ENCODE results near the gene TCF4. TPM values are rescaled to one million over a fixed set of nuclear protein-coding genes. Genes with fewer than 3 reads are reported as not detected.

TCF4 gene
- total and polyA plus RNA-seq, 7 experiments from 2014 or later, result 0.94 to 21.8 (median 2.6) TPM

- H3K9me3 Mint-ChIP-seq, result peaks cover 0 to 9% (median 0%) of the 10 kb centered on the region in 11 donors
- Histone ChIP-seq H3K4me3 (ENCODE audit: low read length) (no peak overlapping the region), H3K36me3 (ENCODE audit: control insufficient read depth in 2 of 3, insufficient read depth in 3 of 3, low read length in 3 of 3) (no peaks in the 10 kb centered on the region), H3K27me3 (ENCODE audit: control insufficient read depth in 2 of 2, insufficient read depth in 2 of 2, low read length in 2 of 2) (no peaks in the 10 kb centered on the region), H3K4me1 (ENCODE audit: control insufficient read depth in 2 of 2, insufficient read depth in 2 of 2, low read length in 2 of 2) (no peaks in the 10 kb centered on the region), H3K9me3 (ENCODE audit: control insufficient read depth in 2 of 3, low read length in 3 of 3) (no peaks in the 10 kb centered on the region), H3K27ac (ENCODE audit: low read depth, low read length) (no peak overlapping the region)
- ChIA-PET CTCF (no interaction called here), POLR2A (no interaction called here)
- no peak overlapping the region for H3K4me3 Mint-ChIP-seq
- peaks cover 3 to 22% (median 9%) of the 10 kb centered on the region in 5 donors for H3K27me3 Mint-ChIP-seq
- H3K4me1 Mint-ChIP-seq, result peaks cover 0 to 1% (median 0%) of the 10 kb centered on the region in 7 donors
- ATAC-seq, result no peak
- no peak overlapping the region for H3K27ac Mint-ChIP-seq
- DNase-seq, result no peak
- no peaks in the 10 kb centered on the region for H3K36me3 Mint-ChIP-seq
- intact Hi-C loops (cut with micrococcal nuclease), result no loop called here
These were observed 238.3 kb downstream of the TCF4 start for GRCh38 chr18:55349685-55350084.

- Histone ChIP-seq H3K9me3 (ENCODE audit: control insufficient read depth in 2 of 3, low read length in 3 of 3) (no peaks in the 10 kb centered on the region), H3K27ac (ENCODE audit: low read depth, low read length) (no peak overlapping the region), H3K27me3 (ENCODE audit: control insufficient read depth in 2 of 2, insufficient read depth in 2 of 2, low read length in 2 of 2) (no peaks in the 10 kb centered on the region), H3K4me3 (ENCODE audit: low read length) (no peak overlapping the region), H3K4me1 (ENCODE audit: control insufficient read depth in 2 of 2, insufficient read depth in 2 of 2, low read length in 2 of 2) (no peaks in the 10 kb centered on the region), H3K36me3 (ENCODE audit: control insufficient read depth in 2 of 3, insufficient read depth in 3 of 3, low read length in 3 of 3) (no peaks in the 10 kb centered on the region)
- no peak for DNase-seq
- ChIA-PET CTCF (no interaction called here), POLR2A (no interaction called here)
- Mint-ChIP-seq H3K36me3 (no peaks in the 10 kb centered on the region), H3K27me3 (peaks cover 0 to 11% (median 4%) of the 10 kb centered on the region in 5 donors), H3K9me3 (peaks cover 0 to 9% (median 0%) of the 10 kb centered on the region in 11 donors), H3K4me1 (no peaks in the 10 kb centered on the region), H3K4me3 (no peak overlapping the region), H3K27ac (no peak overlapping the region)
- ATAC-seq, result no peak
- intact Hi-C loops (cut with micrococcal nuclease), result no loop called here
These were observed 240.8 kb downstream of the TCF4 start for GRCh38 chr18:55346961-55347740.

GRCh38 chr18:55346387-55346786, 241.6 kb downstream of the TCF4 start:
- no peak overlapping the region for H3K27ac ChIP-seq (ENCODE audit: low read depth, low read length)
- Mint-ChIP-seq H3K27ac (no peak overlapping the region), H3K27me3 (peaks cover 0 to 10% (median 4%) of the 10 kb centered on the region in 5 donors), H3K36me3 (no peaks in the 10 kb centered on the region), H3K4me3 (no peak overlapping the region), H3K9me3 (peaks cover 0 to 8% (median 0%) of the 10 kb centered on the region in 11 donors), H3K4me1 (no peaks in the 10 kb centered on the region)
- intact Hi-C loops (cut with micrococcal nuclease), result no loop called here
- no peak overlapping the region for H3K4me3 ChIP-seq (ENCODE audit: low read length)
- H3K27me3 ChIP-seq (ENCODE audit: control insufficient read depth in 2 of 2, insufficient read depth in 2 of 2, low read length in 2 of 2), result no peaks in the 10 kb centered on the region
- H3K4me1 ChIP-seq (ENCODE audit: control insufficient read depth in 2 of 2, insufficient read depth in 2 of 2, low read length in 2 of 2), result no peaks in the 10 kb centered on the region
- POLR2A ChIA-PET, result no interaction called here
- H3K9me3 ChIP-seq (ENCODE audit: control insufficient read depth in 2 of 3, low read length in 3 of 3), result no peaks in the 10 kb centered on the region
- DNase-seq (no peak), ATAC-seq (no peak)
- CTCF ChIA-PET, result no interaction called here
- H3K36me3 ChIP-seq (ENCODE audit: control insufficient read depth in 2 of 3, insufficient read depth in 3 of 3, low read length in 3 of 3), result no peaks in the 10 kb centered on the region

- Histone ChIP-seq H3K4me3 (ENCODE audit: low read length) (no peak overlapping the region), H3K27ac (ENCODE audit: low read depth, low read length) (no peak overlapping the region), H3K36me3 (ENCODE audit: control insufficient read depth in 2 of 3, insufficient read depth in 3 of 3, low read length in 3 of 3) (no peaks in the 10 kb centered on the region), H3K9me3 (ENCODE audit: control insufficient read depth in 2 of 3, low read length in 3 of 3) (no peaks in the 10 kb centered on the region), H3K27me3 (ENCODE audit: control insufficient read depth in 2 of 2, insufficient read depth in 2 of 2, low read length in 2 of 2) (no peaks in the 10 kb centered on the region), H3K4me1 (ENCODE audit: control insufficient read depth in 2 of 2, insufficient read depth in 2 of 2, low read length in 2 of 2) (no peaks in the 10 kb centered on the region)
- H3K4me3 Mint-ChIP-seq, result no peak overlapping the region
- no peaks in the 10 kb centered on the region for H3K4me1 Mint-ChIP-seq
- H3K27me3 Mint-ChIP-seq, result peaks cover 0 to 7% (median 4%) of the 10 kb centered on the region in 5 donors
- ChIA-PET POLR2A (no interaction called here), CTCF (no interaction called here)
- no peak overlapping the region for H3K27ac Mint-ChIP-seq
- no peaks in the 10 kb centered on the region for H3K36me3 Mint-ChIP-seq
- peaks cover 0 to 6% (median 0%) of the 10 kb centered on the region in 11 donors for H3K9me3 Mint-ChIP-seq
- ATAC-seq (no peak), DNase-seq (no peak)
- intact Hi-C loops (cut with micrococcal nuclease), result no loop called here
These were observed 242.7 kb downstream of the TCF4 start for GRCh38 chr18:55345103-55345950.

DNA sequence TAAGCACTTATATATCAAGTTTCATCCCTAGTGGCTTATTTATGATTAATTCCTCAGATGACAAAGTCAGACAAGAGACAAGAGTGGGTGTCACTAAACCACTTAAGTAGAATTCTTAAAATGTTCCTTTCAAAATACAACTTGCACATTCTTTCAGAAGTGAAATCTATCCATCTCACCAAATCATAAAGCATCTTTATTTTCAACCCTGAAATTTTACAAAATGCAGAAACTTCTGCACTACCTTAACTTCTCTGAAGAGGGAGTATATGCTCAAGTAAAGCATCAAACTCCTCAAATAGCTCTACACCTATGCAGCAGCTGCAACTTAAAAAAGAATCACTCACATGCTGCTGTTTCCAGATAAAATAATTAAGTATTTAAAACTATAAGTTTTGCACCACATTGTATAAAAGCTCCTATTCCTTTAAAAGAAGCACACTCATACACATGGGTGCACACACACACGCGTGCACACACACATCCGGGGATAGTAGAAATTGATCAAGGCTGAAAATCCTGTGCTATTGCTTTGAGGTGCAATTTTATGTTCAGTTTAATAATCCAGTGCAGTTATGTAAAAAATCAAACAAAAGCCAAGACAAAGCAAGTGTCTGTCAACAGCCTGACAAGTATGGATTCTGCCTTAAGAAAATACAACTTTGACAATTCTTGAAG, 244.5 kb downstream of the TCF4 start:
- no peaks in the 10 kb centered on the region for H3K36me3 Mint-ChIP-seq
- H3K4me3 Mint-ChIP-seq, result no peak overlapping the region
- H3K9me3 ChIP-seq (ENCODE audit: control insufficient read depth in 2 of 3, low read length in 3 of 3), result no peaks in the 10 kb centered on the region
- no peaks in the 10 kb centered on the region for H3K4me1 ChIP-seq (ENCODE audit: control insufficient read depth in 2 of 2, insufficient read depth in 2 of 2, low read length in 2 of 2)
- H3K4me1 Mint-ChIP-seq, result no peaks in the 10 kb centered on the region
- H3K36me3 ChIP-seq (ENCODE audit: control insufficient read depth in 2 of 3, insufficient read depth in 3 of 3, low read length in 3 of 3), result no peaks in the 10 kb centered on the region
- H3K9me3 Mint-ChIP-seq, result no peaks in the 10 kb centered on the region
- no peak for ATAC-seq
- no peak overlapping the region for H3K27ac ChIP-seq (ENCODE audit: low read depth, low read length)
- POLR2A ChIA-PET, result no interaction called here
- H3K27me3 Mint-ChIP-seq, result peaks cover 0 to 6% (median 0%) of the 10 kb centered on the region in 5 donors
- CTCF ChIA-PET, result no interaction called here
- H3K4me3 ChIP-seq (ENCODE audit: low read length), result no peak overlapping the region
- DNase-seq, result no peak
- no peaks in the 10 kb centered on the region for H3K27me3 ChIP-seq (ENCODE audit: control insufficient read depth in 2 of 2, insufficient read depth in 2 of 2, low read length in 2 of 2)
- intact Hi-C loops (cut with micrococcal nuclease), result no loop called here
- no peak overlapping the region for H3K27ac Mint-ChIP-seq

DNA sequence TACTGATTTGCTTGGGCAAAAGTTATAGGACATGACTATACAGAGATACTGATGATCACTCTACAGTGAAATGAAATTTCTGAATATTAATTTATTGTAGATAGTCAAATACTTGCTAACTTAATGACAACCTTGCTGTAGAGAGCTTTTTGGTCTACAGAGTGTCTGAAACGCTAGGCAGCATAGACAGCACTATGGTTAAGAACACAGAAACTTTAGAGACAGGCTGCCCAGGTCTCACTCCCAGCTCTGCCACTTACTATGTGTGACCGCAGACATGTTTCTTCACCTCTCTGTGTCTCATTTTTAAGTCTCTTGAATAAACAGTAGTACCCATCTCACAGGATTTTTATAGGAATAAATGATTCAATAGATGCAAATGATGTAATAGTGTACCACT, 247.0 kb downstream of the TCF4 start:
- no peaks in the 10 kb centered on the region for H3K4me1 Mint-ChIP-seq
- DNase-seq, result no peak
- no peaks in the 10 kb centered on the region for H3K27me3 ChIP-seq (ENCODE audit: control insufficient read depth in 2 of 2, insufficient read depth in 2 of 2, low read length in 2 of 2)
- H3K4me3 ChIP-seq (ENCODE audit: low read length), result no peak overlapping the region
- no peaks in the 10 kb centered on the region for H3K36me3 Mint-ChIP-seq
- H3K4me3 Mint-ChIP-seq, result no peak overlapping the region
- H3K27ac Mint-ChIP-seq, result no peak overlapping the region
- peaks cover 0 to 14% (median 0%) of the 10 kb centered on the region in 5 donors for H3K27me3 Mint-ChIP-seq
- H3K4me1 ChIP-seq (ENCODE audit: control insufficient read depth in 2 of 2, insufficient read depth in 2 of 2, low read length in 2 of 2), result no peaks in the 10 kb centered on the region
- ChIA-PET CTCF (no interaction called here), POLR2A (no interaction called here)
- H3K9me3 ChIP-seq (ENCODE audit: control insufficient read depth in 2 of 3, low read length in 3 of 3), result no peaks in the 10 kb centered on the region
- no peak for ATAC-seq
- intact Hi-C loops (cut with micrococcal nuclease), result no loop called here
- H3K9me3 Mint-ChIP-seq, result peaks cover 0 to 1% (median 0%) of the 10 kb centered on the region in 11 donors
- H3K36me3 ChIP-seq (ENCODE audit: control insufficient read depth in 2 of 3, insufficient read depth in 3 of 3, low read length in 3 of 3), result no peaks in the 10 kb centered on the region
- H3K27ac ChIP-seq (ENCODE audit: low read depth, low read length), result no peak overlapping the region

Data from naive thymus-derived CD4-positive, alpha-beta T cell (primary cell).